B cell (primary cell): ENCODE measurements around the gene MYO18A. TPM values are rescaled to one million over a fixed set of nuclear protein-coding genes. Genes with fewer than 3 reads are reported as not detected.

Experiments
- ATAC-seq: fragments of 200-7000 bp; cut with Tn5 transposase; one replicate; pipeline ENCODE4 v1.10.0; 2021; ENCODE audit warnings: low read depth, mild to moderate bottlenecking, moderate number of reproducible peaks, moderate library complexity
- CTCF ChIA-PET: fragments of 350-600 bp; sonication (Branson Sonifier 250); formaldehyde crosslinking; loops from one replicate; lab custom pipeline; 2021; ENCODE audit warnings: antibody characterized with exemption, inconsistent platforms; lab: Charles Lee
- POLR2A ChIA-PET: fragments of 350-600 bp; sonication (Branson Sonifier 250); formaldehyde crosslinking; loops from one replicate; lab custom pipeline; 2021; ENCODE audit warnings: antibody characterized with exemption; lab: Charles Lee
- DNase-seq: peaks from one replicate; pipeline ENCODE4 v3.0.0; 2013
- H2AFZ ChIP-seq: 2 replicates; pipeline ENCODE4 v1.6.1; 2012; ENCODE audit warnings: mild to moderate bottlenecking, low read depth, low read length; ENCODE audit not compliant: insufficient read depth, poor library complexity, severe bottlenecking
- H3K27ac ChIP-seq, 2 donors: 1 replicate in 1 of 2; 2 replicates in 1 of 2; pipeline ENCODE4 v1.5.1; 2012 to 2013; ENCODE audit warnings: low read length in 2 of 2, mild to moderate bottlenecking in 2 of 2, moderate library complexity in 1 of 2
- H3K27me3 ChIP-seq, 4 experiments: fragments of 200-600 bp in 1 of 4; sonication (generic) in 1 of 4; replicated peaks in 1 of 4; 1 replicate in 2 of 4; 2 replicates in 2 of 4; pipeline versions ENCODE4 v1.6.1 to v1.7.0; 2013 to 2016; ENCODE audit warnings: low read length in 3 of 4, mild to moderate bottlenecking in 2 of 4, mixed read lengths in 1 of 4, moderate library complexity in 1 of 4; ENCODE audit not compliant: insufficient read depth in 4 of 4, control insufficient read depth in 3 of 4; ENCODE audit errors: control extremely low read depth in 1 of 4
- H3K36me3 ChIP-seq, 2 experiments: replicated peaks in 1 of 2; 1 replicate in 1 of 2; 2 replicates in 1 of 2; pipeline versions ENCODE4 v1.6.1 to v1.7.1; 2013; ENCODE audit warnings: low read length in 1 of 2; ENCODE audit not compliant: insufficient read depth in 2 of 2, control insufficient read depth in 1 of 2; ENCODE audit errors: control extremely low read depth in 1 of 2, extremely low read depth in 1 of 2
- H3K4me1 ChIP-seq, 2 donors: fragments of 200-600 bp in 1 of 2; sonication (generic) in 1 of 2; 1 replicate in 1 of 2; 2 replicates in 1 of 2; pipeline versions ENCODE4 v1.5.1 to v1.6.1; 2013 to 2017; ENCODE audit warnings: low read length in 2 of 2; ENCODE audit not compliant: control insufficient read depth in 2 of 2, insufficient read depth in 2 of 2
- H3K4me2 ChIP-seq: replicated peaks from 2 replicates; pipeline ENCODE3; 2012; ENCODE audit warnings: mild to moderate bottlenecking, low read depth, low read length; ENCODE audit not compliant: poor library complexity, severe bottlenecking
- H3K4me3 ChIP-seq, 5 experiments: fragments of 200-600 bp in 1 of 5; sonication (generic) in 1 of 5; 1 replicate in 3 of 5; 2 replicates in 2 of 5; pipeline versions ENCODE4 v1.5.1 to v1.7.0; 2011 to 2016; ENCODE audit warnings: low read length in 4 of 5, mild to moderate bottlenecking in 4 of 5, low read depth in 2 of 5, control low read depth in 1 of 5, moderate library complexity in 1 of 5; ENCODE audit not compliant: insufficient read depth in 1 of 5; ENCODE audit errors: control extremely low read depth in 1 of 5, extremely low read depth in 1 of 5
- H3K79me2 ChIP-seq: fragments of 200-600 bp; sonication (generic); one replicate; pipeline ENCODE4 v1.6.0; 2016; ENCODE audit warnings: low read length; ENCODE audit not compliant: control insufficient read depth, insufficient read depth
- H3K9ac ChIP-seq: fragments of 200-600 bp; sonication (generic); 2 replicates; pipeline ENCODE4 v1.6.1; 2017; ENCODE audit warnings: mild to moderate bottlenecking, low read length, moderate library complexity
- H3K9me3 ChIP-seq, 3 donors: one replicate each; pipeline versions ENCODE4 v1.6.1 to v1.7.1; 2013; ENCODE audit warnings: low read length in 2 of 3; ENCODE audit not compliant: control insufficient read depth in 2 of 3, insufficient read depth in 1 of 3; ENCODE audit errors: control extremely low read depth in 1 of 3
- H4K20me1 ChIP-seq: 2 replicates; pipeline ENCODE4 v1.6.0; 2012; ENCODE audit warnings: mild to moderate bottlenecking, low read length; ENCODE audit not compliant: insufficient read depth, control insufficient read depth, poor library complexity, severe bottlenecking
- H3K27ac Mint-ChIP-seq: one replicate; pipeline ENCODE4 v1.8.0; 2021; ENCODE audit warnings: mixed read lengths
- H3K27me3 Mint-ChIP-seq: one replicate; pipeline ENCODE4 v1.8.0; 2021; ENCODE audit warnings: mixed read lengths
- H3K4me1 Mint-ChIP-seq: one replicate; pipeline ENCODE4 v1.8.0; 2021; ENCODE audit warnings: mixed read lengths
- H3K4me3 Mint-ChIP-seq: one replicate; pipeline ENCODE4 v1.8.0; 2021; ENCODE audit warnings: mixed read lengths
- H3K9me3 Mint-ChIP-seq: one replicate; pipeline ENCODE4 v1.8.0; 2022; ENCODE audit warnings: mixed read lengths; ENCODE audit not compliant: insufficient read depth
- CTCF ChIP-seq: fragments of 200-600 bp; IDR thresholded peaks from one replicate; pipeline ENCODE4 v1.8.0; 2022; ENCODE audit warnings: antibody characterized with exemption, mild to moderate bottlenecking
- EZH2 ChIP-seq: IDR thresholded peaks from 2 replicates; pipeline ENCODE4 v1.6.1; 2012; ENCODE audit warnings: borderline replicate concordance, low read depth, mild to moderate bottlenecking, moderate library complexity, low read length; ENCODE audit not compliant: insufficient read depth, poor library complexity, severe bottlenecking
- WGBS: methylation state at CpG from one replicate; pipeline ENCODE4 v1.1.5; 2013; ENCODE audit warnings: missing lambda C conversion rate; ENCODE audit not compliant: insufficient coverage; 5-methylcytosine and 5-hydroxymethylcytosine counted together
- intact Hi-C: fragments of 100-400 bp; cut with micrococcal nuclease; formaldehyde crosslinking; loops from one replicate; pipeline ENCODE4 v1.10.0; 2022
- polyA plus RNA-seq: library from polyadenylated mRNA; depleted of rRNA; stranded (reverse); fragments of >200 nt; gene quantifications from 2 replicates; pipeline ENCODE4 v1.2.3, GENCODE V29; 2012
- total RNA-seq, 2 donors: library from RNA; stranded (reverse); fragments of 120-200 nt in 1 of 2; gene quantifications; 1 replicate in 1 of 2; 2 replicates in 1 of 2; pipeline versions ENCODE4 v1.2.3 to v1.2.4, GENCODE V29; 2013 to 2022

MYO18A gene
- total and polyA plus RNA-seq, 2 donors (not counting 1 experiment from before 2014, with no cell fraction given): 72.2 to 155 TPM

DNA sequence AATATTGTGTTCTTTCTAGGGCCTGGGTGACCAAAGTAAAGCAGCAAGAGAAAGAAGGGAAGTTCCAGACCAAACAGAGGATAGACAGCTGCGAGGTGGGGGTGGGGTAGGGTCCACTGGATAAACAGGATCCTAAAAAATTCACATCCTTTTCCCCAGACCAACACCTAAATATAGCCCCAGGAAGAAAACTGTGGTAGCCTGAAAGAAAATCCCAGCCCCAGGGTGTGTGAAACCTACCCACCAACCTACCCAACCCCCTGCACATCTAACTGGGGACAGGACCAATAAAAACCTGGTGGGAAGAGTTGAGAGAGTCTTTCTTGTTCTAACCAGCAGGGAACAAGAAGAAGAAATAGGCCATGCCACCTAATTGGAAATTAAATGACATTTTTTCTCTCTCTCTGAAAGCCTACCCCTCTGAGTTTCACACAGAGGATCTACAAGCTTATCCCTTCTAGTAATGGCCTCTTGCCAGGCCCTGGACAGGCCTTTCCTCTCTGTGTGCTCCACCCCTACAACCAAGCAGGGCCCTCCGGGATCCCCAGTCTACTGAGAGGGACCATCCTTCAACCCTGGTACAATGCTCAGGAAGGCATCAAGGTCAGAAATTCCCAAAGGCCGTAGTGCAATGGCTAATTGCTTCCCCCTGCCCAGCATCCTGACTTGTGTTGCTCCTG, 12.0 kb downstream of the MYO18A start:
- Histone ChIP-seq H3K27ac (no peak overlapping the region), H2AFZ (no peak overlapping the region), H3K27me3 (no peaks in the 10 kb centered on the region), H3K9me3 (no peaks in the 10 kb centered on the region), H3K4me1 (no peaks in the 10 kb centered on the region), H3K4me2 (no peak overlapping the region), H3K4me3 (no peak overlapping the region), H3K79me2 (no peaks in the 10 kb centered on the region), H3K9ac (no peak overlapping the region), H3K36me3 (no peaks in the 10 kb centered on the region), H4K20me1 (no peaks in the 10 kb centered on the region)
- Mint-ChIP-seq H3K4me3 (no peak overlapping the region), H3K4me1 (no peaks in the 10 kb centered on the region), H3K9me3 (no peaks in the 10 kb centered on the region), H3K27ac (no peak overlapping the region), H3K27me3 (no peaks in the 10 kb centered on the region)
- intact Hi-C loops: no loop called here
- no peak for ATAC-seq
- CTCF ChIA-PET: no interaction called here
- TF ChIP-seq EZH2 (no peak), CTCF (no peak)
- DNase-seq: no peak
- WGBS: 94% methylated on average over 2 of the region's 3 CpGs
- POLR2A ChIA-PET: no interaction called here

DNA sequence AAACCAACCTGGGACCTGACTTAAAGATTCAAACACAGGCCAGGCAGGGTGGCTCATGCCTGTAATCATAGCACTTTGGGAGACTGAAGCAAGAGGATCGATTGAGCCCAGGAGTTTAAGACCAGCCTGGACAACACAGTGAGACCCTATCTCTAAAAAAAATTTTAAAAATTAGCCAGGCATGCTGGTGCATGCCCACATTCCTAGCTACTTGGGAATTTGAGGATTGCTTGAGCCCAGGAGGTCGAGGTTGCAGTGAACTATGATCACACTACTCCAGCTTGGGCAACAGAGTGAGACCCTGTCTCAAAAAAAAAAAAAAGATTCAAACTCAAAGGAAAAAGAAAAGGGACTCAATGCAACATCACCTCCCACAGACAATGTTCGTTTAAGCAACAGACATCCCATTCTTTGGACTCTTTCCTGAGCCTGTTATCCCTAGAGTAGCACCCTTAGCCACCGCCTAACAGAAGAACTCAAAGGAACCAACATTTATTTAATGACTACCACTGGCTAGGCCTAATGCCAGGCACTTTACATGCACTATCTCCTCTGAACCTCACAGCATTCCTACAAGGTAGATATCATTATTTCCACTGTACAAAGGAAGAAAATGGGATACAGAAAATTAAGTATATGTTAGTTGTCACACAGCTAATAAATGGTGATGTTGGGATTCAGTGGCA, 12.7 kb downstream of the MYO18A start:
- DNase-seq (no peak), ATAC-seq (no peak)
- CTCF ChIA-PET: no interaction called here
- Histone ChIP-seq H3K4me1 (no peaks in the 10 kb centered on the region), H3K27me3 (no peaks in the 10 kb centered on the region), H3K9ac (no peak overlapping the region), H3K79me2 (no peaks in the 10 kb centered on the region), H3K9me3 (no peaks in the 10 kb centered on the region), H4K20me1 (no peaks in the 10 kb centered on the region), H3K4me3 (no peak overlapping the region), H2AFZ (no peak overlapping the region), H3K27ac (no peak overlapping the region), H3K36me3 (no peaks in the 10 kb centered on the region), H3K4me2 (no peak overlapping the region)
- Mint-ChIP-seq H3K4me1 (no peaks in the 10 kb centered on the region), H3K27ac (no peak overlapping the region), H3K4me3 (no peak overlapping the region), H3K9me3 (no peaks in the 10 kb centered on the region), H3K27me3 (no peaks in the 10 kb centered on the region)
- WGBS: 96% methylated on average over 3 of the region's 4 CpGs
- TF ChIP-seq EZH2 (no peak), CTCF (no peak)
- POLR2A ChIA-PET: no interaction called here
- intact Hi-C loops: no loop called here
